Activated CD8-positive, alpha-beta memory T cell treated with anti-CD3 and anti-CD28 coated beads for 36 hours (primary cell): ENCODE results near the gene ULK4. TPM values are rescaled to one million over a fixed set of nuclear protein-coding genes. Genes with fewer than 3 reads are reported as not detected.

Experiments
- CTCF ChIA-PET: fragments of 350-600 bp; sonication (Branson Sonifier 250); formaldehyde crosslinking; loops from one replicate; lab custom pipeline; 2021; ENCODE audit warnings: antibody characterized with exemption; lab: Charles Lee
- POLR2A ChIA-PET: fragments of 350-600 bp; sonication (Branson Sonifier 250); formaldehyde crosslinking; loops from one replicate; lab custom pipeline; 2021; ENCODE audit warnings: antibody characterized with exemption; lab: Charles Lee
- total RNA-seq, 2 experiments: library from RNA; stranded (reverse); gene quantifications; one replicate each; pipeline ENCODE4 v1.2.3, GENCODE V29; 2021

Gene ULK4
- total RNA-seq, 2 experiments from 2014 or later = 11.8 to 12.3 TPM

DNA sequence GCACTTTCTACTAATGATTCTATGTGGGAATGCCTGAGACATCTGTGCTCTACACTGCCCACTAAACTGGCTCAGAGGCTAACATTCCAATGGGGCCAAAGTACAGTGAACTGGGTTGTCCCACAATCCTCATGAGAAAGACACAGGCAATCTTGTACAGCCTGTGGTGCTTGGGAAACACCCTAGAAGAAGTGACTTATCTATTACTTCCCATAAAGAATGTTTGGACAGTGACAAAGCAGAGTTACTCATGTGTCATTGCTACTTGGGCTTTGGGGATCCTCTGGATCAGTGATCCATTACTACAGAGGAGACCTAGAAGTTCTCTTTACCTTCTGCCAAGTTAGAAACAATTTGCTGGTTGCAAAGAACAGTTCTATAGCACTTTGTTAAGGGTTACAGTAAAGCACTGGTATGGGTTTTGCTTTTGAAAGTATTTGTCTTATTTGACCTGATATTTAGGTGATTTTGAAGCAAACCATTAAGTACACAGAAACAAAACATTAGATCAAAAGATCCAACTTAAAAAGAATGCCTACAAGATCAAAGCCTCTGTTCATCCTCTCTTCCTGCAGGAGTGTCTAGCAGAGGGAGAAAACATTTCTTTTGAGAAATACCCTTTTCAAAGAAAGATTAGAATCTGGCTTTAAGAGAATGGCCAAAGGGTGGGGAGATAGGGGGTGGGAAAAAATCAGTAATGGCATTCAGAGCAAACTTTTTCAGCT is 686.8 kb downstream of the ULK4 start:
- CTCF ChIA-PET = no interaction called here
- POLR2A ChIA-PET = no interaction called here

DNA sequence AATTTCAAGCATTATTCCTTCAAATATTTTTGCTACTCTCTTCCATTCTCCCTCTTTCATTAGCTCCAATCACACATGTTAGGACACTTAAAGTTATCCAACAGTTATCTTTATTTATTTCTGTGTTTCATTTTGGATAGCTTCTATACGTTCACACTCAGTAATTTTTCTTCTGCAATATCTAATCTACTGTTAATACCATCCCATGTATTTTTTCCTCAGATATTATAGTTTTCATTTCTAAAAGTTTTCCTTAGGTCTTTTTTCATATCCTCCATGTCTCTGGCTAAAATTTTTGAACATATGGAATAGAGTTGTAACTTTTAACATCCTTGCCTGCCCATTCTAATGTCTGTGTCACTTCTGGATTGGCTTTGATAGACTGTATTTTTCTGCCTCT is 689.2 kb downstream of the ULK4 start:
- ChIA-PET CTCF (no interaction called here), POLR2A (no interaction called here)

DNA sequence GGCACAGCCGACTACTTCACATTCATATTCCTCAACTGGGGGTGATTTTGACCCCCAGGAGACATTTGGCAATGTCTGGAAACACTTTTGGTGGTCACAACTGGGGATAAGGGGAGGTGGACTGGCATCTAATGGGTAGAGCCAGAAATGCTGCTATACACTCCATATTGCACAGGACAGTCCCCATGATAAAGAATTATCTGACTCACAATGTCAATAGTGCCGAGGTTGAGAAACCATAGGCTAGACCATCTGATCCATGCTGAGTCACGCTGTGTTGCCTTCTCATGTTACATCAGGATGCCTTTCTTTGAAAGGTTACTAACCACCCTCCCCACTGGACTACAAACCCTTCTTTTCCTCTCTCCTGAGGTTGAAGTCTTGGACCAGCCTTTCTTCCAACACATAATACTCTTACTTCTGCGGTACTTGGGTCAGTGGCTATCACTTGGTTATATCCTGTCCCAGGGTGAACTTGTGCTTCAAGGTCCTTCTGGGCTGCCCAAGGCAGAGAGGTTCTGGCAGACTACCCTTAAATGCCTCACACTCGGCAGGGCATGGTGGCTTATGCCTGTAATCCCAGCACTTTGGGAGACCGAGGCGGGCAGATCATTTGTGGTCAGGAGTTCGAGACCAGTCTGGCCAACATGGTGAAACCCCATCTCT is 693.8 kb downstream of the ULK4 start:
- POLR2A ChIA-PET = no interaction called here
- CTCF ChIA-PET = no interaction called here

DNA sequence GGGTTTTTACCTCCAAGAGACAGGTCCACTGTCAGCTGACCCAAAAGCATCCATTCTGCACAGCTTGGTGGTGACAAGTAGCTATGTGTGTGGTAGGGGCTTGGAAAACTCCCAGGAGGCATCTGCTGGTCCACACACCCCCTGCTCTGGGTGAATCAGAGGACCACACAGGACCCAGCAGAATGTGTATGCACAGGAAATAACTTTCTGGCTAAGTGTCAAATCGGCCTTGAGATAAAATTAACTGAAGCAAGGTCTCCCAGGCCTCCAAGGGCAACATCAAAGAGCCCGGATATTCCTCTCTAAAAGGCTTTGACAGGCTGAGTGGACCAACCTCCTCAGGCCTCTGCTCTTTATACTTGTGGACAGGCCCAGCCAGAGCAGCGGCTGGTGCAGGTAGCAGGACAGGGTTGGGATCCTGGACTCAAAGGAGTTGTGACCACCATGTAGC is 696.1 kb downstream of the ULK4 start:
- CTCF ChIA-PET = no interaction called here

DNA sequence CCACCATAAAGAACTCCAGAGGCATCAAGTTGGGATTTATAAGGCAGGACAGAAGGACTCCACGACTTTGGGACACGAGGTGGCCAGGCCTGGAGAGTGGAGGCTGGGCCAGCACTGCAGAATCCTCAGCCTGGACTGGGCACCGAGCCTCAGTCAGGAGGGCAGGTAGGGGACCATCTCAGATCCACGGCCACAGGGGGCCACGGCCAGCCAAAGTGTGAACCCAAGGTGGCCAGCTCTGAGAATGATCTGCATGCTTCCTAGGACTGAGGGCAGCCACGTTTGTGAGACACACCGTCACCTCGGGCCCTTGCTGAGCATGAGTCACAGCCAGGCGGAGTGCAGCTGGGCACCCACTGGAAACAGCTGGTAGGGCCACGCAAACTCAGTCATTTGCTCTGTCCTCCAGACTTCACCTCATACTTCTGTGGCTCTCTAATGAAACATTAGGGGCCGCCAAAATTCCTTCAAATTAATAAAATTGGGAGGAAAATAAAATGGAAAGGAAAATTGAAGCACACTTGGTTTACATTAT is 696.8 kb downstream of the ULK4 start:
- ChIA-PET POLR2A (no interaction called here), CTCF (no interaction called here)

More for the DNA sequence above, 696.1 kb downstream of the ULK4 start:
- POLR2A ChIA-PET = no interaction called here

DNA sequence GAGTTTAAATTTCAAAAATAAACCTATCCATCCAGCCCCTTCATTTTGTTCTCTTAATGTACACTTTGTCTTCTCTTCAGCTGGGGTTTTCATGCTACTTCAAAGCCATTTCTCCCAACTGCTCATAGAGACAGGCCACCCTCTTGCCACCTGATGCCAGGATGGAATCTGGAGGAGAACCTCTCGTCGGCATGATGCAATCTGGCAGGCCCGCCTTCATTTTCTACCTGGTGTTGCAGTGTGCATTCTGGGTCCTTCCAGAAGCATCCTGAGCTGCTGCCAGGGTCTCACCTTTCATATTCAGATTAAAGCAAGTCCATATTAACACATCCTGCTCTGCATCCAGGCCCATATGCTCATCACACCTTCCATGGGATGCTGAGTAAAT is 701.8 kb downstream of the ULK4 start:
- POLR2A ChIA-PET = no interaction called here
- CTCF ChIA-PET = no interaction called here

DNA sequence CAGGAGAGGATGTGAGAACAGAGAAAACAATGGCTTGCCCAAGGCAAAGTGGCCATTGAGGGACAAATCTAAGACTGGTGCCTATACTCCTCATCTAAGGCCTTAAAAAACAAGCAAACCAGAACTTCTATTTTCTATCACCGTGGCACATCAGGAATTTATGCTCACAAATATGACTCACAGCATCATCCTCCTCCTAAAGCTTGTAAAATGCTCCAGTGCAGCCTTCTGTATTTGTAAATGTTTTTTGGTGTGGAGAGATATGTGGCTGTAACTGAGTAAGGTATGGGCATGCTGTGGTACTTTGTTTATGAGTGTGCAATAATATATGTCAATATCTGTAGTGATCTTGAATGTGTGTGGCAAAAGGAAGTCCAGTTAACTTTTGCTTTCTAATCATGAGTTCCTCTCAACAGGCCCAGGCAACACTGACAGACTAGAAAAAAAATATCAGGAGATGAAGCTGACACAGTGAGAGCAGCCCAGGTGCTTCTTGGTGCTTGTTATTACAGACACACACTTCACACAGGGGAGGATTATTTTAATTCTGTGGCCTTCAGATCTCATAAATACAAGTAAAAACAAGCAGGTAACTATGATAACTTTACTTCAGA is 702.3 kb downstream of the ULK4 start:
- ChIA-PET CTCF (no interaction called here), POLR2A (no interaction called here)

- POLR2A ChIA-PET = no interaction called here
- CTCF ChIA-PET = no interaction called here
Observed at GRCh38 chr3:41258239-41258800, 703.6 kb downstream of the ULK4 start.

DNA sequence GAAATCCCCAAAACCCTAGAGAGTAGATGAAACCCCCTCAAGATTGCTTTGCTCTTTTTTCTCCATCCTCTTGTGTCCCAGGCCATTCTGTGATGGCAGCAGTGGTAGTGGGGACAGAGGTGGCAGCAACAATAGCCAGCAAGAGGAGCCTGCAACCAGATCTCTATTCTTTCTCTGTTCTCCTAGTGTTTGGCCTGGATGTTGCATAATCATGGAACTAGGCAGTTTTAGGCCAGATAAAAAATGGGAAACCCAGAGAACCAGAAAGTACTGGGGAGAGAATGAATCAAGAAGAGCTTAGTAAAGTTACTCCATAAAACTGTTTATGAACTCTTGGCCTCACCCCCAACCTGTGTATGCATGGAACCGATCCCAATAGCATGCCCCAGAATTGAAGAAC is 710.3 kb downstream of the ULK4 start:
- ChIA-PET CTCF (no interaction called here), POLR2A (no interaction called here)

DNA sequence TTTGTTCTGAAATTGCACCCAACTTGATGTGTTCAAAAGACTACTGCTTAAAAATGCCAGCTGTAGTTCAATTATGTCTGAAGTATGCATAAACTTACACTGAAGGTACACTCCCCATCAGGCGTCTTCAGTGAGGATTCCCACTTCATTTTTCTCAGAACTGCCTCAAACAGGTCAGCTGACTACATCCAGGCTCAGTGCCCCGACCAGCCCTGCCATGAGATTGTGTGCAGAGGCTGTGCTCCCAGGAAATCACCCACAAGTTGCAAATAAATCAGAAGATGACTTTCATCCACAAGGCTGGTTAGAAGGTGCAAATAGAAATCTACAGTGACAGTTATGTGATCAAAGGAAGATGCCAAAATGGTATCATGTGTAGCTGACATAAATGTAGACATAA is 711.1 kb downstream of the ULK4 start:
- POLR2A ChIA-PET = no interaction called here
- CTCF ChIA-PET = no interaction called here

DNA sequence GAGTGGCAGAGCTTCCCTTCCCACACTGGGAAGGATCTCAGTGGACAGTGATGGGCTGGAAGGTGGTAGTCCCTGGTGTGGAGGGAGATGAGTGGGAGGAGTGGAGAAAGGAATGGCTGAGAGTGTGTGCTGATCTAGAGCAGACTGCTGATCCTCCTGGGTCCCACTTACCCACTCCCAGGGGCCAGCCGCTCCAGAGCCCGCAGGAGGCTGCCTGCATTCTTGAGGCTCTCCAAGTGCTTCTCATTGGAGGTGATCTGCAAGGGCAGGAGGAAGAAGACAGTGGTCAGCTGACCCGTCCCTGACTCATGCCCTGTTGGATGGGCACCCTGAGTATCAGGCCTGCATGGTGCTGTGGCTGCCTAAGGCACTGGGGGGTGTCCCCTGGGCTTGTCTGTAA is 712.6 kb downstream of the ULK4 start:
- ChIA-PET POLR2A (no interaction called here), CTCF (no interaction called here)

GRCh38 chr3:41248525-41248924 is 713.4 kb downstream of the ULK4 start:
- POLR2A ChIA-PET = no interaction called here
- CTCF ChIA-PET = no interaction called here

DNA sequence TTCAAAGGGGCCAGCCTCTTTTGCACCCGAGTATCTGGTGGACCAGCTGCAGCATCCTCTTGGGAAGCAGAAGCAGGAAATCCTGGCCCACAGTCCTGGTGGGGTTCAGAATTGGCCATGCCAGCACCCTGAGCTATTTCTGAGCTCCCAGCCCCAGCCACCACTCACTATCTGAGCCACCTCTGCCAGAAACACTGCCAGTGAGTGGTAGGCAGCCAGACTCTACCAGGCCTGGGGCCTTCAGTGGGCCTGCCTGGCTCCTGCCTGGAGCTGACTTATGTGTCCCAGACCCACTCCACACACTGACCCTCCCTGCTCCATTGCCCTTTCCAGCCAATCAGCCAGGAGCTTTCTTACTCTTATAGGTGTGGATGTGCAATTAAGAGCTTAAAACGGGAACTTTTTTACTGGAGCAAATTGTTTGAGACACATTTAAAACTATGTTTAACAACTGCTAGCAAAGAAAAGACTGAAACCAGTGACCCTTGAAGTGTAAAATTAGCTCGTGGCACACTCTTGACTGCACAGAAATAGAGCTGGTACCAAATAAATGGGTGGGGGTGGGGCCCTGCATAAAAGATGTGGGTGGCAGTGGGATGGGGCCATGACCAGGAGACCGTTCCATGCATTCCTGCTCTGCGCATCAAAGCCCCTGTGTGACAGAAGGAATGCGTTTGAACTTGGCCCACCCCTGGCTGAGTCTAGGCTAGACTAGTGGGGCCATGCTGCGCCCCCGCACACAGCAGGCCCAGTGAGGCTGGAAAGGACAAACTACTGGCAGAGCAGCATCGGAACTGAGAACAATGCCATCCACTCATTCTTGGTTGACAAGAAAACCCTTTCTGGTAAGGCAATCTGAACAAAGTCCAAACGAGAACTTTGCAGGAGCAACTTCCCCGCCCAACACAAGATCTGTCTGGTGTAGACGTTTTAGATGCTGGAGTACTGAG is 714.6 kb downstream of the ULK4 start:
- POLR2A ChIA-PET = no interaction called here

GRCh38 chr3:41244620-41245336 is 717.1 kb downstream of the ULK4 start:
- ChIA-PET POLR2A (no interaction called here), CTCF (no interaction called here)

More for the DNA sequence above, 714.6 kb downstream of the ULK4 start:
- CTCF ChIA-PET = no interaction called here

- CTCF ChIA-PET = interaction anchor here (2.1 kb wide), 1 partner anchor 52 kb away, joined by 4 read pairs; no protein-coding TSS in a partner anchor
- POLR2A ChIA-PET = no interaction called here
Observed at GRCh38 chr3:41243183-41243582, 718.7 kb downstream of the ULK4 start.

DNA sequence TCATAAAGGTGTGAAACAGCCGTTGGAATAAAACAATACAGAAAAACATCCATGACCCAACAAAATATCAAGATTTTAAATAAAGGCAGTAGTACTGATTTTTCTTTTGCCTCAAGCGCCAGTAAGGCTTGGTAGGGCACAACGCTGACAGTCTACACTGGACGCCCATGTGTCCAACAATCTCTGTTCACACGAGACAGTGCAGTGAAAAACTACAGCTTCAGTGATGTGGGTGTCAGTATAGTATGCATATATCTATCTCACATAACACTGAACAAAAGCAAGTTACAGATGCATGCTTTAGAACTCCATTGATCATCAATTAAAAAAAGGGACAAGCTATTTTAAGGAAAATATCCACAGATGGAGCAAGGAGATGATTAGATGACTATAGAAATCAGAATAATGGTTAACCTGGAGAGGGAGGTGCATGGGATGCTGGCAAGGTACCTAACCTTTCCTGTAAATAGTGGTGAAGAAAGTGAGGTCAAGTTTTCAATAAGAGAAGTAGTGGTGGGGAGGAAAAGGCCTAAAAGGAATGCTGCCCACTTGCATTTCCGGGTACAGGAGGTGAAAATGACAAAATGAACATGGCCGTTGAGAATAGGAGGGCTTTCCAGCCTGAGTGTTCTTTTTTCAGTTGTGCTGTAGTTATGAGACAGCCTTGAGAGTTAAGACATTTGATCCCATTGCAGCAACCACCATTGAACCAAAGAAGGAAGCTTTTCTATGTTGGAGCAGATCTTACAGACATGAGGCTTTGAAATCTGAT is 719.9 kb downstream of the ULK4 start:
- POLR2A ChIA-PET = interaction anchor here (0.6 kb wide), 1 partner anchor 384 kb away, joined by 4 read pairs; no protein-coding TSS in a partner anchor

DNA sequence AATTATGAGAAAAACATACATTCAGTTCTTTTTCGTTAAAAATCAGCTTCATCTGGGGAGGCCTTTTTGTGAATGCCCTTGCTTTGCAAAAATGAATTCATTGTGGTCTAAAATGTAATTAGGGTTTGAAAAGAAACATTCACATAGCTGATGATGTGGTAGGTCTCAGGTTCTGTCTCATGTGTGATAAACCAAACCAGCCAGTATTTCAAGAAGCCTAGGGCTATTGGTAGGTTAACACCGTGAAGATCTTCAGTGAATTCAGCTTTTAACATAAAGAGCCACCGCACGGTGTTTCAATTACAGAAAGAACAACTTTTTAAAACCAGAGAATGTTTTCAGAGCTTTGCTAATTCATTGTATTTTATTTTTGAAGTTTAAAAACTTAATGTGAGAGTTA is 720.7 kb downstream of the ULK4 start:
- CTCF ChIA-PET = no interaction called here

More for the DNA sequence above, 719.9 kb downstream of the ULK4 start:
- CTCF ChIA-PET = interaction anchor here (2.1 kb wide), 1 partner anchor 50 kb away, joined by 4 read pairs; no protein-coding TSS in a partner anchor

GRCh38 chr3:41239587-41239986 is 722.3 kb downstream of the ULK4 start:
- ChIA-PET POLR2A (no interaction called here), CTCF (no interaction called here)

More for the DNA sequence above, 720.7 kb downstream of the ULK4 start:
- POLR2A ChIA-PET = no interaction called here
